Esophagus (tissue), 2 donors: ENCODE measurements around the gene ADARB1. TPM values are rescaled to one million over a fixed set of nuclear protein-coding genes. Genes with fewer than 3 reads are reported as not detected.
A peak's percentile ranks its signal among the peaks of the same experiment; 100 is the strongest.

ENCODE experiments used
- H3K27ac ChIP-seq, 2 donors: one replicate each; pipeline ENCODE4 v1.5.1; 2013; ENCODE audit warnings: low read depth in 2 of 2, mild to moderate bottlenecking in 2 of 2, inconsistent platforms in 1 of 2, low read length in 1 of 2, moderate library complexity in 1 of 2
- H3K27me3 ChIP-seq, 2 donors: one replicate each; pipeline ENCODE4 v1.6.1; 2013; ENCODE audit warnings: low read length in 2 of 2, control low read depth in 1 of 2, mild to moderate bottlenecking in 1 of 2; ENCODE audit not compliant: insufficient read depth in 2 of 2, control insufficient read depth in 1 of 2
- H3K36me3 ChIP-seq, 2 donors: one replicate each; pipeline ENCODE4 v1.6.1; 2013; ENCODE audit warnings: low read length in 1 of 2; ENCODE audit not compliant: control insufficient read depth in 2 of 2, insufficient read depth in 2 of 2
- H3K4me1 ChIP-seq, 2 donors: one replicate each; pipeline ENCODE4 v1.6.1; 2013; ENCODE audit warnings: low read length in 1 of 2; ENCODE audit not compliant: control insufficient read depth in 2 of 2, insufficient read depth in 2 of 2
- H3K4me3 ChIP-seq, 2 donors: one replicate each; pipeline ENCODE4 v1.5.1; 2013; ENCODE audit warnings: low read length in 2 of 2, mild to moderate bottlenecking in 2 of 2, low read depth in 1 of 2, moderate library complexity in 1 of 2
- H3K9me3 ChIP-seq, 2 donors: one replicate each; pipeline ENCODE4 v1.6.1; 2013; ENCODE audit warnings: mild to moderate bottlenecking in 2 of 2, low read depth in 1 of 2, low read length in 1 of 2, moderate library complexity in 1 of 2; ENCODE audit not compliant: control insufficient read depth in 2 of 2, insufficient read depth in 1 of 2
- WGBS, 2 donors: extraction: QIAGEN DNeasy Blood & Tissue Kit; methylation state at CpG; one replicate each; pipeline ENCODE4 v1.1.7; 2013; 5-methylcytosine and 5-hydroxymethylcytosine counted together
- polyA plus RNA-seq, 2 donors: library from polyadenylated mRNA; stranded (reverse); fragments of 200-250 nt; gene quantifications; one replicate each; pipeline ENCODE4 v1.2.3, GENCODE V29; 2013
- donor health status: healthy with polysubstance abuse.
- donor health status: Bipolar disorder and iron deficiency.

The ADARB1 gene
- polyA plus RNA-seq, 2 donors, result 4.7 to 7.9 TPM

- Histone ChIP-seq H3K36me3 (no peaks in the 10 kb centered on the region), H3K27ac (no peak overlapping the region), H3K27me3 (no peaks in the 10 kb centered on the region), H3K4me1 (peaks cover 5 to 10% of the 10 kb centered on the region in 2 donors), H3K9me3 (no peaks in the 10 kb centered on the region), H3K4me3 (no peak overlapping the region)
- 40 to 57% methylated on average over 6 of the region's 6 CpGs for WGBS, 2 donors
These were observed 93.4 kb downstream of the ADARB1 start for GRCh38 chr21:45167796-45168222.

- H3K36me3 ChIP-seq, result no peaks in the 10 kb centered on the region
- H3K4me3 ChIP-seq, result no peak overlapping the region
- no peaks in the 10 kb centered on the region for H3K27me3 ChIP-seq
- H3K27ac ChIP-seq, result no peak overlapping the region
- WGBS, 2 donors, result 70 to 78% methylated on average over 7 of the region's 7 CpGs
- peaks cover 1 to 7% of the 10 kb centered on the region in 2 donors for H3K4me1 ChIP-seq
- H3K9me3 ChIP-seq, result no peaks in the 10 kb centered on the region
These were observed 94.1 kb downstream of the ADARB1 start for GRCh38 chr21:45168522-45168921.

GRCh38 chr21:45169001-45169400, 94.6 kb downstream of the ADARB1 start:
- 63 to 79% methylated on average over 7 of the region's 7 CpGs for WGBS, 2 donors
- H3K27ac ChIP-seq, result no peak overlapping the region

GRCh38 chr21:45169682-45170081, 95.3 kb downstream of the ADARB1 start:
- H3K27me3 ChIP-seq, result no peaks in the 10 kb centered on the region
- no peaks in the 10 kb centered on the region for H3K9me3 ChIP-seq
- no peak overlapping the region for H3K27ac ChIP-seq
- H3K4me3 ChIP-seq, result no peak overlapping the region
- WGBS, 2 donors, result 63 to 73% methylated on average over 6 of the region's 6 CpGs
- no peaks in the 10 kb centered on the region for H3K36me3 ChIP-seq
- peaks cover 0 to 5% of the 10 kb centered on the region in 2 donors for H3K4me1 ChIP-seq

More at GRCh38 chr21:45169001-45169400, 94.6 kb downstream of the ADARB1 start:
- H3K4me1 ChIP-seq, result peaks cover 0 to 5% of the 10 kb centered on the region in 2 donors
- H3K27me3 ChIP-seq, result no peaks in the 10 kb centered on the region
- H3K36me3 ChIP-seq, result no peaks in the 10 kb centered on the region
- no peaks in the 10 kb centered on the region for H3K9me3 ChIP-seq
- no peak overlapping the region for H3K4me3 ChIP-seq

GRCh38 chr21:45170987-45171386, 96.6 kb downstream of the ADARB1 start:
- Histone ChIP-seq H3K4me3 (no peak overlapping the region), H3K27me3 (no peaks in the 10 kb centered on the region), H3K4me1 (peaks cover 0 to 5% of the 10 kb centered on the region in 2 donors), H3K36me3 (no peaks in the 10 kb centered on the region), H3K27ac (peak overlapping the region in 1 of 2 donors; percentile 3), H3K9me3 (no peaks in the 10 kb centered on the region)
- 96 to 97% methylated on average over 8 of the region's 8 CpGs for WGBS, 2 donors

- Histone ChIP-seq H3K27me3 (no peaks in the 10 kb centered on the region), H3K4me1 (peaks cover 0 to 7% of the 10 kb centered on the region in 2 donors), H3K4me3 (no peak overlapping the region), H3K27ac (no peak overlapping the region), H3K36me3 (peaks cover 0 to 2% of the 10 kb centered on the region in 2 donors), H3K9me3 (no peaks in the 10 kb centered on the region)
- WGBS, 2 donors, result 92 to 96% methylated on average over 10 of the region's 10 CpGs
These were observed 98.0 kb downstream of the ADARB1 start for GRCh38 chr21:45172420-45172819.

- Histone ChIP-seq H3K4me3 (no peak overlapping the region), H3K36me3 (peaks cover 0 to 12% of the 10 kb centered on the region in 2 donors), H3K4me1 (peaks cover 0 to 5% of the 10 kb centered on the region in 2 donors), H3K9me3 (no peaks in the 10 kb centered on the region), H3K27ac (no peak overlapping the region), H3K27me3 (no peaks in the 10 kb centered on the region)
- WGBS, 2 donors, result 97% methylated on average over 12 of the region's 12 CpGs
These were observed 101.1 kb downstream of the ADARB1 start for GRCh38 chr21:45175326-45176095.

- Histone ChIP-seq H3K4me1 (peaks cover 0 to 2% of the 10 kb centered on the region in 2 donors), H3K9me3 (no peaks in the 10 kb centered on the region), H3K27ac (no peak overlapping the region), H3K36me3 (peaks cover 0 to 12% of the 10 kb centered on the region in 2 donors), H3K27me3 (no peaks in the 10 kb centered on the region), H3K4me3 (no peak overlapping the region)
- 96 to 98% methylated on average over 16 of the region's 16 CpGs for WGBS, 2 donors
These were observed 101.8 kb downstream of the ADARB1 start for GRCh38 chr21:45176141-45176540.

- WGBS, 2 donors, result 97% methylated on average over 6 of the region's 6 CpGs
- Histone ChIP-seq H3K9me3 (no peaks in the 10 kb centered on the region), H3K27me3 (no peaks in the 10 kb centered on the region), H3K36me3 (peaks cover 0 to 12% of the 10 kb centered on the region in 2 donors), H3K4me1 (peaks cover 0 to 2% of the 10 kb centered on the region in 2 donors), H3K27ac (no peak overlapping the region), H3K4me3 (no peak overlapping the region)
These were observed 102.7 kb downstream of the ADARB1 start for GRCh38 chr21:45177039-45177438.
